ENCODE measurements around the gene KDM6A. TPM values are rescaled to one million over a fixed set of nuclear protein-coding genes. Genes with fewer than 3 reads are reported as not detected.
"Not testable (repeated sequence)": the region's sequence is repeated elsewhere in the genome, so short reads cannot be mapped to it uniquely, and the experiment has no call there.

KDM6A gene
- 24.0 TPM for total RNA-seq (2021; ENCODE audit: unreplicated experiment)
- polyA plus RNA-seq (2012; ENCODE audit: insufficient read length), result 9.8 TPM
- Bru-seq, nascent RNA, result percentile 88 among the genes with signal in this experiment
- percentile 70 among the genes with signal in this experiment for BruChase-seq, experiment 1, labeled RNA remaining after a 2-hour chase
- percentile 70 among the genes with signal in this experiment for BruChase-seq, experiment 2, labeled RNA remaining after a 6-hour chase
- long read RNA-seq, full-length matches to known transcripts, result 5 of 40 reads
- long read RNA-seq, partial matches to known transcripts, result 13 of 40 reads
- long read RNA-seq, other reads (novel, unspliced or antisense), result 22 of 40 reads

GRCh38 chrX:44872821-44873414, at the start of gene KDM6A:
Gene KDM6A, plus strand, starts transcription at chrX:44873188. Its CDS starts 364 bp downstream, at chrX:44873552.
- POLR2A ChIA-PET, result interaction anchor here (0.5 to 0.7 kb wide), 8 partner anchors 9 to 1535 kb away, joined by 3 to 22 read pairs (median 8); no protein-coding TSS in a partner anchor
- intact Hi-C loops (cut with micrococcal nuclease; ENCODE audit: unreplicated experiment) (loop anchor here (10.0 kb wide), 1 partner anchor 192 kb away; no protein-coding TSS in a partner anchor), in situ Hi-C loops (cut with HindIII; ENCODE audit: low pct_unique_long_range_greater_than_20kb, low sequenced_read_pairs) (no loop called here)
- CTCF ChIA-PET, result interaction anchor here (0.7 to 0.8 kb wide), 2 partner anchors 79 to 195 kb away, joined by 8 to 10 read pairs; no protein-coding TSS in a partner anchor
- no peaks in the 10 kb centered on the region for H3K9me3 ChIP-seq (ENCODE audit: control insufficient read depth, insufficient read depth, low read depth, low read length)
- peak within 1 kb of the TSS; percentile 93 for H3K27ac ChIP-seq (ENCODE audit: low read length)
- no peaks in the 10 kb centered on the region; the same call in 1 of the 2 replicates for H3K36me3 ChIP-seq (ENCODE audit: control insufficient read depth, insufficient read depth, low read length)
- BruUV-seq (replicated peaks), result no TSS peak
- ATAC-seq (peak; percentile 91), DNase-seq (ENCODE audit: low read depth, low spot score) (peak; percentile 69)
- no peak for TF ChIP-seq CTCF (IDR thresholded peaks at IDR 0.05)
- TF ChIP-seq SIN3A (IDR thresholded peaks at IDR 0.05; ENCODE audit: borderline replicate concordance, insufficient read depth, low read depth, low read length), result peak; percentile 77; the same call in 1 of the 2 replicates
- H3K4me1 ChIP-seq (ENCODE audit: control insufficient read depth, insufficient read depth, low read length), result peaks cover 8% of the 10 kb centered on the region
- peak within 1 kb of the TSS; percentile 81 to 89 for H3K4me3 ChIP-seq (ENCODE audit: low read depth in 2 of 2, low read length in 2 of 2)
- no peaks in the 10 kb centered on the region for H3K27me3 ChIP-seq (ENCODE audit: control insufficient read depth, insufficient read depth, low read length)

DNA sequence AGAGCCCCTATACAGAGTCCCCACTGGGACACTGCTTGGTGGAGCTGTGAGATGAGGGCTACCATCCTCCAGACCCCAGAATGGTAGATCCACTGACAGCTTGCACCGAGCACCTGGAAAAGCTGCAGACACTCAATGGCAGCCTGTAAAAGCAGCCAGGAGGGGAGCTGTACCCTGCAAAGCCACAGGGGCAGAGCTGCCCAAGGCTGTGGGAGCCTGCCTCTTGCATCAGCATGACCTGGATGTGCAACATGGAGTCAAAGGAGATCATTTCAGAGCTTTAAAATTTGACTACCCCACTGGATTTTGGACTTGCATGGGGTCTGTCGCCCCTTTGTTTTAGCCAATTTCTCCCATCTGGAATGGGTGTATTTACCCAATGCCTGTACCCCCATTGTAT, 49.8 kb upstream of the KDM6A start:
- DNase-seq (ENCODE audit: low read depth, low spot score); H3K4me3 ChIP-seq (ENCODE audit: low read depth in 2 of 2, low read length in 2 of 2); intact Hi-C loops (cut with micrococcal nuclease; ENCODE audit: unreplicated experiment); H3K27me3 ChIP-seq (ENCODE audit: control insufficient read depth, insufficient read depth, low read length); POLR2A ChIA-PET; ATAC-seq; BruUV-seq (replicated peaks); in situ Hi-C loops (cut with HindIII; ENCODE audit: low pct_unique_long_range_greater_than_20kb, low sequenced_read_pairs); H3K27ac ChIP-seq (ENCODE audit: low read length); H3K4me1 ChIP-seq (ENCODE audit: control insufficient read depth, insufficient read depth, low read length); CTCF ChIA-PET; H3K9me3 ChIP-seq (ENCODE audit: control insufficient read depth, insufficient read depth, low read depth, low read length); H3K36me3 ChIP-seq (ENCODE audit: control insufficient read depth, insufficient read depth, low read length): not testable (repeated sequence)

DNA sequence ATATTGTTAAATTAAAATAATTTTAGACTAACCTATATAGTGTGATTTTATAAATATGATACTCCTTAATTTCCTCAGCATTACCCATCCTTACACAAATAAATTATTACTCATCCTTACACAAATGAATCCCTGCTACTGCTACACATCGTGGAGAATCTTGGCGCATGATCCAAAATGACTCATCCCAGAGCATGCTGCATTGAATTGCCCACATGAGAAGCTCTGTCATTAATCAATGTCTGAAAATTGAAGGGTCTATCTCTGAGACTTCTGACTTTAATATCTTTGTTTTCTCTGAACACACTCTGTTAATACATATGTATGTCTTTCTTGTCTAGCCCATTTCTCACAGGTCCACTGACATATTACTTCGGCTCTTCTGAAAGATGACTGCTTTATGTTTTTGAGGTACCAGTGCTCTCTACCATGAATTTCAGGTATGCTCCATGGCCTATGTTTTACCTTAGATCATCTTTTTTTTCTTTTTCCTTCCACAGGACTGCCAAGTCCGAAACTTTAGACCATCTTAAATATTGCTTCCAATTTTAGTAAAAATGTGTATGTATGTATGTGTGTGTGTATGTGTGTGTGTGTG, 44.9 kb upstream of the KDM6A start:
- H3K4me3 ChIP-seq (ENCODE audit: low read depth in 2 of 2, low read length in 2 of 2), result no peak overlapping the region
- no TSS peak for BruUV-seq (replicated peaks)
- in situ Hi-C loops (cut with HindIII; ENCODE audit: low pct_unique_long_range_greater_than_20kb, low sequenced_read_pairs), result no loop called here
- ChIA-PET POLR2A (no interaction called here), CTCF (no interaction called here)
- no peaks in the 10 kb centered on the region for H3K4me1 ChIP-seq (ENCODE audit: control insufficient read depth, insufficient read depth, low read length)
- H3K27me3 ChIP-seq (ENCODE audit: control insufficient read depth, insufficient read depth, low read length), result no peaks in the 10 kb centered on the region
- H3K36me3 ChIP-seq (ENCODE audit: control insufficient read depth, insufficient read depth, low read length), result no peaks in the 10 kb centered on the region
- DNase-seq (ENCODE audit: low read depth, low spot score) (peak; percentile 83), ATAC-seq (peak; percentile 69; the same call in 1 of the 2 replicates)
- intact Hi-C loops (cut with micrococcal nuclease; ENCODE audit: unreplicated experiment), result no loop called here
- no peaks in the 10 kb centered on the region for H3K9me3 ChIP-seq (ENCODE audit: control insufficient read depth, insufficient read depth, low read depth, low read length)
- no peak overlapping the region for H3K27ac ChIP-seq (ENCODE audit: low read length)
- TF ChIP-seq POLR2AphosphoS5 (IDR thresholded peaks at IDR 0.05; ENCODE audit: low read depth, low read length) (no peak), CTCF (IDR thresholded peaks at IDR 0.05) (no peak), SIN3A (IDR thresholded peaks at IDR 0.05; ENCODE audit: borderline replicate concordance, insufficient read depth, low read depth, low read length) (no peak), REST (IDR thresholded peaks at IDR 0.05; ENCODE audit: insufficient read depth in 1 of 2, low read depth in 2 of 2, low read length in 1 of 2) (no peak)
